ENCODE results near the gene PPCS.

- TF ChIP-seq CTCF (IDR thresholded peaks at IDR 0.05) (no peak), POLR2A (IDR thresholded peaks at IDR 0.05) (no peak)
Observed at GRCh38 chr1:42420911-42421585, 35.3 kb upstream of the PPCS start.
